ENCODE measurements around the gene SEMA3A.

The SEMA3A gene

GRCh38 chr7:84111842-84112241 lies 82.7 kb downstream of the SEMA3A start:
- no peak for DNase-seq (ENCODE audit: low read depth, low spot score)

DNA sequence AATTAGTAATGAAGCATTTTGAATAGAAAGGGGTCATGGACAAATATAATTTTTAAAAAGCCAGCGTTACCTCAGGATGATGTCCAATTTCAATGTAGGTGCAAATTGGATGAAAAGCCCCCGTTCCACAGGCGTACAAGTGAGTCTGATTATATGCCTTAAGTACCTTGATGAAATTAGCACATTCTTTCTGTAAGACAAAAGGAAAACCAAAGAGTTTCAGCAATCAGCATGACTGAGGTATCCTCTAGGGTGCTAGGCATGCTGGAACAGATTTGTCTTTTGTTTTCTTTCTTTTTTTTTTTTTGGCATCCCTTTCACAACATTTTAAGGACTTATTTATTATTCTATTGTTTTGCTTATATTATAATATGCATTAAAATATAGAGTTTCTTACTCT lies 84.2 kb downstream of the SEMA3A start:
- DNase-seq (ENCODE audit: low read depth, low spot score): peak; percentile 35

DNA sequence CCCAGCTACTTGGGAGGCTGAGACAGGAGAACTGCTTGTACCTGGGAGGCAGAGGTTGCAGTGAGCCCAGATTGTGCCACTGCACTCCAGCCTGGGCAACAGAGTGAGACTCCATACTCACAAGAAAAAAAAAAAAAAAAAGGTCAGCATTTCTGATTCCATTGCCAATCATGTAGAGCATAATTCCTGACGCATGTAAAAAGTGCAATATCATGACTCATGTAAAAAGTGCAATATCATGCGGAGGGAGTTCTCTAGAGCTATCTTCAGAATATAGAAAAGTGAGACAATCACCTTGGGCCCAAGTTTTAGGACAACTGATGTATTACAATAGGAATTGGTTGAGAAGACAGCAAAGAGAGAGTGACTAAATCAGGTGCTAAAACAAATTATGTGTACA lies 85.8 kb downstream of the SEMA3A start:
- no peak for DNase-seq (ENCODE audit: low read depth, low spot score)

DNA sequence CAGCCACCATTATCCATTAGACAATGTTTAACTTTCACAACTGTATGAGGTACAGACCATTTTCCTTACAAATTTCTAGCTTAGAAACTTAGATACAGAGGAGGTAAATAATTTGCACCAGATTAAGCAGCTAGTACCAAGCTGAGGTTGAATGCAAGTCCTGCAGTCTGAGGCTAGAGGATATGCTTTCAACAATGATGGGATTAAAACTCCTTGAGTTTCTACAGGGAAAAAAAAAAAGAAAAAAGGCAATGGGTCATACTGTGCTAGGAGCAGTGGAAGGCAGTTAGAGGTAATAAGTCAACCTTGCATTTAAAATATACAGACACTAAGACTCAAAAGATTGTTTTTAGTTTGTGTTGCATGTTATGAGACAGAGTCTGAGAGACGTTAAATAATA lies 86.5 kb downstream of the SEMA3A start:
- no peak for DNase-seq (ENCODE audit: low read depth, low spot score)

GRCh38 chr7:84107259-84107658 lies 87.3 kb downstream of the SEMA3A start:
- no peak for DNase-seq (ENCODE audit: low read depth, low spot score)

GRCh38 chr7:84106291-84106690 lies 88.3 kb downstream of the SEMA3A start:
- no peak for DNase-seq (ENCODE audit: low read depth, low spot score)

- DNase-seq (ENCODE audit: low read depth, low spot score): no peak
Measured at GRCh38 chr7:84105586-84105985, 89.0 kb downstream of the SEMA3A start.

- DNase-seq (ENCODE audit: low read depth, low spot score): no peak
Measured at GRCh38 chr7:84104826-84105225, 89.8 kb downstream of the SEMA3A start.

- DNase-seq (ENCODE audit: low read depth, low spot score): no peak
Measured at GRCh38 chr7:84102213-84102612, 92.4 kb downstream of the SEMA3A start.

DNA sequence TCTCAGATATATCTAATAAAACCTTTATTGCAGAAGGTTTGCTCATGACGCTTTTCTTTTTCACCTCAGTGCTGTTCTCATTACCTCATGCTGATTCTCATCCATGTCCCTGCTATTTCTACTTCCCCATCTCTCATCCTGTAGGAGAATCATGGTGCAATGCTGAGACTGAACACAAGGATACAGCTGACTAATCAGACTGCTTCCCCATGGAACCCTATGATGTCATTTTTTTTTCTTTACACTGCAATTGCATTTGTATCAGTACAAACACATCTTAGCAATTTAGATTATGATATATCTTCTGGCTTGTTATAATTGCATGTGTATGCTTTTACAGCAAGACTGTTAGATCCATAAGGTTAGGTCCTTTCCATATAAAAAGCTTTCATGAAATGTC lies 93.7 kb downstream of the SEMA3A start:
- no peak for DNase-seq (ENCODE audit: low read depth, low spot score)

GRCh38 chr7:84095971-84096370 lies 98.6 kb downstream of the SEMA3A start:
- DNase-seq (ENCODE audit: low read depth, low spot score): no peak

GRCh38 chr7:84092207-84092606 lies 102.4 kb downstream of the SEMA3A start:
- no peak for DNase-seq (ENCODE audit: low read depth, low spot score)

DNA sequence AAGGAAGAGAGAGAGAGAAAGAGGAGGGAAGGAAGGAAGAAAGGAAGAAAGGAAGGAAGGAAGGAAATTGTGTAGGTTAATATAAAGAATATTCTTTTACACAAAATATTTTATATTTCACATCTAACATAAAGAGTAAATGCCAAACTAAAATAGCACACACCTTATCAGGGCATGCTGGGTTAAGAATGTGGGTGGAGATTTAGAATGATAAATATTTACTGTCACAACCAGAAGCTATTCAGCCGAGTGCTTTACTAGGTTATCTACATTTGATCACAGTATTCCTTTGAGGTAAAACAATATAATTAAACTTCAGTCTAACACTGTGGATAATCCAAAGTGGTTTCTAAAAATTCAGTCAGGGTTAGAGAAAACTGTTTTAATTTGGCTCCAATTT lies 103.3 kb downstream of the SEMA3A start:
- no peak for DNase-seq (ENCODE audit: low read depth, low spot score)

- no peak for DNase-seq (ENCODE audit: low read depth, low spot score)
Measured at GRCh38 chr7:84088802-84089201, 105.8 kb downstream of the SEMA3A start.

DNA sequence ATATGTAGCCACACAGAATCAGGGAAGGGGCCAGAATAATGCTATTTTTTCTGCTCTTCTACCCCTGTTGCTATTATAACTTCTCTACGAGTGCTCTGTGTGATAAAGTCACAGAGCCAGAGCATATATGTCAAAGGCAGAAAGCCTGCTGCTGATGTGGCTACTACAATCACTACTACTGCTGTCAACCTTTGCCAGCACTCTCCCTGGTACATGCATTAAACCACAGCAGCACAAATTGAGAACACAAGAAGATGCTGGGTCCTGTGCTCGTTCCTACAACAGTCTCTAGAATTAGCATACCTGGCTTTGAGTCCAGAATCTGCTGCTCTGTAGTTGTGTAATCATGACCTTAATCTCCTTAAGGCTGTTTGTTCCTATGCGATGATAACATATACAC lies 108.6 kb downstream of the SEMA3A start:
- DNase-seq (ENCODE audit: low read depth, low spot score): no peak

GRCh38 chr7:84085147-84085546 lies 109.4 kb downstream of the SEMA3A start:
- no peak for DNase-seq (ENCODE audit: low read depth, low spot score)

GRCh38 chr7:84083846-84084245 lies 110.7 kb downstream of the SEMA3A start:
- DNase-seq (ENCODE audit: low read depth, low spot score): no peak

GRCh38 chr7:84081973-84082522 lies 112.5 kb downstream of the SEMA3A start:
- no peak for DNase-seq (ENCODE audit: low read depth, low spot score)

GRCh38 chr7:84077336-84077735 lies 117.3 kb downstream of the SEMA3A start:
- DNase-seq (ENCODE audit: low read depth, low spot score): no peak

GRCh38 chr7:84076219-84076618 lies 118.4 kb downstream of the SEMA3A start:
- no peak for DNase-seq (ENCODE audit: low read depth, low spot score)

DNA sequence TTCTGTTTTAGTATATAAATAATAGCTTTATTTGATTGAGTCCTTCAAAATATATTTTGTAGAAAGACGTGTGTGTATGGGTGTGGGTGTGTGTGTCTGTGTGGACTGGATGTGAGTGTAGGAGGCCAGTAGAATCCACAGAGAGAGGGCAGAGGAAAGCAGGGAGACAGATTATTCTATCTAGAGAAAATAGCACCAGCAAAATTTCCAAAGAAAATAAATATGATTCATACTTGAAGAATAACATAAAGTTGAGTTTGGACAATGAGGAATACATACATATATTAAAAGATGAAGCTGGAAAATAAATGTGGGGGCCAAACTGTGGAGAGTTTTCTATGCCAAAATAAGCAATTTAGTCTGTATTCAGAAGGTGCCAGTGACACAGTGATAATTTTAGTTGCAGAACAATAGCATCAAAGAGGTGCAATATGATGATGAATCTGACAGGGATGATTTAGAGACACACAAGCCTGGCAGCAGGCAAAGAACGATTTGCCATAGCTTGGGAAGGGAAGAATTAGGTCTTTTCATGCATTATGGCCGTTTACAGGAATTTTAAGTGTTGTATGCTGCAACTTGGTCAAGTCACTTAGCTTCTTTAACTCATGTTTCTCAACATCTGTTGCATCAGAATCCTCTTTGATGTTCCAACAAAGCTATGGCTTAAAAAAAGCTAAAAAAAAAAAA lies 121.3 kb downstream of the SEMA3A start:
- DNase-seq (ENCODE audit: low read depth, low spot score): no peak

DNA sequence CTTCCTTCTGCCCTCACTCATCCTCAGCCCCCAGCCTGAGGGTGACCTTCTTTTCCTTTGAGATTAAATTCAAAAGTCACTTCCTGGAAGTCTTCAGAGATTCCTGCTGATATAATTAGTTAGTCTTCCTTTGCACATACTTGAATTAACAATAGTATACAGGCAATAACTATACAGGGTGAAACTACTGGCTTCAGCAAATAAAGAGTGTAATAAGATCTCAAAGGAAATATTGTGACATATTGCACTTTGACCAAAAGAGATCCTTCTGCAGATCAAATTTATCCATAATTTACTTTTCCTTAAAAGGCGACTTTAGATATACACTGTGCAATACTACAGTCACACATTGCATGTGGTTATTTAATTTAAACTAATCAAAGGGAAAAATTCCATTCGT lies 123.8 kb downstream of the SEMA3A start:
- DNase-seq (ENCODE audit: low read depth, low spot score): no peak

GRCh38 chr7:84069999-84070500 lies 124.5 kb downstream of the SEMA3A start:
- no peak for DNase-seq (ENCODE audit: low read depth, low spot score)

DNA sequence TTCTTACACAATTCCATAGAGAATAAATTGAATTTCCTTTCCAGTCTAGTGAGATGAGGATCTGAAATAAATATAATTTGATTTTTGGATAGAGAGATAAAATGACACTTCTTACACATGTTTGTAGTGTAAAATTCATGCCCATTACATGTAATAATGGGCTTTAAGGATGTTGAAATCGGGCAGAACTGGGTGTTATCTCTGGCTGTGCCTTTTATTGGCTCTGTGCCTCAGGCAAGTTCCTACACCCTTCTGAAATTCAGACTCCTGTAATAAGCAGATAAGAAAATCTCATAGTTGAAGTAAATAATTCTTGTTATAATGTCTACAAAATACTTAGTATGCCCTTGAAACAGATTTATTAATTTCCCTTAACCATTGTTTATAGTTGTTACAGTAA lies 125.6 kb downstream of the SEMA3A start:
- DNase-seq (ENCODE audit: low read depth, low spot score): no peak
